ENCODE measurements around the gene RDH8. TPM values are rescaled to one million over a fixed set of nuclear protein-coding genes. Genes with fewer than 3 reads are reported as not detected.

Gene RDH8
- total and polyA plus RNA-seq, 2 donors (not counting 3 experiments of a cell fraction or from before 2014, with no cell fraction given), result not detected

DNA sequence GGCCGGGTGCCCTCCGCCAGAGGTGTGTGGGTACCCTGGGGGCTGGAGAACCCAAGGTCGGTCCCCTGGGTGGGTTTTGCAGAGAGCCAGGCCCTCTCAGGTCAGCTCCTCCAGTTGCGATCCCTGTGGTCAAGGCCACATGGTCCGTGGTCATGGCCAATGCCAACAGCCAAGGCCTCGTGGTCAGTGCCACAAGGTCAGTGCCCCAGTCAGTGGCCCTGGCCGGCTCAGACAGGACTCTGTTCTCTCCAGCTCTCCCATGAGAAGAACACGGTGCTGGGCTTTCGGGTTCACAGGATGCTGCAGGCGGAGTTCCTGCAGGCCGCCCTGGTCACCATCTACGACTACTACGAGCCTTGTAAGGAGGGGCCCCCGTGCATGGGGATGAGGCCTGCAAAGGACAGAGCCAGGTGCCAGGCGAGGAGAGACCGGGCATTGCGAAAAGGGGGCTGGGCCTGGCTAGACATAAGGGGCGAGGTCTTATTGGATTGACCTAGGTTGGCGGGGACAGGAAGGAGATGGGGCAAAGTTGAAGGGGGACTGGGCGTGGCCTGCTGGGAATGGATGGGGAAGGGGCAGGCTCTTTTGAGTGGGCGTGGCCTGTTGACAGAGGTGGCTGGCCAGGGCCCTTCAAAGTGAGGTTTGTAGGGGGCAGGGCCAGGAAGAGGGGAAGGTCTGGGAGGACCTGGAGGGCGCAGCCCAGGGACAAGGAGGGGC lies 57.6 kb downstream of the RDH8 start:
- CTCF ChIA-PET, result no interaction called here
- no peak overlapping the region for H3K4me3 ChIP-seq (replicated peaks in 1 of 3; ENCODE audit: insufficient read depth in 1 of 3, low read depth in 1 of 3, low read length in 3 of 3)
- DNase-seq (ENCODE audit: low read depth, low spot score), result no peak
- POLR2A ChIA-PET, result no interaction called here
- no peaks in the 10 kb centered on the region for H3K36me3 ChIP-seq (ENCODE audit: control insufficient read depth in 2 of 2, extremely low read depth in 1 of 2, insufficient read depth in 2 of 2, low read length in 2 of 2)
- no TSS peak for BruUV-seq (replicated peaks)
- H2AFZ ChIP-seq (ENCODE audit: low read depth, low read length), result no peak overlapping the region
- no peak overlapping the region for H3K9ac ChIP-seq (replicated peaks; ENCODE audit: extremely low read depth, insufficient read depth, low read length)
- no peaks in the 10 kb centered on the region for H3K4me1 ChIP-seq (ENCODE audit: control insufficient read depth, extremely low read depth, insufficient read depth, low read length)
- dilution Hi-C loops (cut with MboI; ENCODE audit: extremely low pct_ligation_motif_present, low sequenced_read_pairs), result no loop called here
- no peak for TF ChIP-seq POLR2A (IDR thresholded peaks at IDR 0.05; ENCODE audit: low read depth, low read length)
- no peak for TF ChIP-seq POLR2AphosphoS5 (IDR thresholded peaks at IDR 0.05; ENCODE audit: insufficient read depth, low read depth, low read length)
- no peak for TF ChIP-seq EZH2 (IDR thresholded peaks at IDR 0.05; ENCODE audit: borderline replicate concordance, low read depth, low read length, severe bottlenecking)
- TF ChIP-seq, protein P1, sequence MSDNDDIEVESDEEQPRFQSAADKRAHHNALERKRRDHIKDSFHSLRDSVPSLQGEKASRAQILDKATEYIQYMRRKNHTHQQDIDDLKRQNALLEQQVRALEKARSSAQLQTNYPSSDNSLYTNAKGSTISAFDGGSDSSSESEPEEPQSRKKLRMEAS (IDR thresholded peaks at IDR 0.05; ENCODE audit: insufficient read depth, insufficient read length), result no peak
- no peak for TF ChIP-seq JUN (IDR thresholded peaks at IDR 0.05; ENCODE audit: borderline replicate concordance, insufficient read depth, insufficient read length, low read depth)
- TF ChIP-seq FOS (IDR thresholded peaks at IDR 0.05; ENCODE audit: borderline replicate concordance, insufficient read depth, low read length), result no peak
- TF ChIP-seq GATA2 (IDR thresholded peaks at IDR 0.05; ENCODE audit: insufficient read depth, insufficient read length, low read depth, low read length), result no peak
- TF ChIP-seq, protein P2, sequence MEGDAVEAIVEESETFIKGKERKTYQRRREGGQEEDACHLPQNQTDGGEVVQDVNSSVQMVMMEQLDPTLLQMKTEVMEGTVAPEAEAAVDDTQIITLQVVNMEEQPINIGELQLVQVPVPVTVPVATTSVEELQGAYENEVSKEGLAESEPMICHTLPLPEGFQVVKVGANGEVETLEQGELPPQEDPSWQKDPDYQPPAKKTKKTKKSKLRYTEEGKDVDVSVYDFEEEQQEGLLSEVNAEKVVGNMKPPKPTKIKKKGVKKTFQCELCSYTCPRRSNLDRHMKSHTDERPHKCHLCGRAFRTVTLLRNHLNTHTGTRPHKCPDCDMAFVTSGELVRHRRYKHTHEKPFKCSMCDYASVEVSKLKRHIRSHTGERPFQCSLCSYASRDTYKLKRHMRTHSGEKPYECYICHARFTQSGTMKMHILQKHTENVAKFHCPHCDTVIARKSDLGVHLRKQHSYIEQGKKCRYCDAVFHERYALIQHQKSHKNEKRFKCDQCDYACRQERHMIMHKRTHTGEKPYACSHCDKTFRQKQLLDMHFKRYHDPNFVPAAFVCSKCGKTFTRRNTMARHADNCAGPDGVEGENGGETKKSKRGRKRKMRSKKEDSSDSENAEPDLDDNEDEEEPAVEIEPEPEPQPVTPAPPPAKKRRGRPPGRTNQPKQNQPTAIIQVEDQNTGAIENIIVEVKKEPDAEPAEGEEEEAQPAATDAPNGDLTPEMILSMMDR (IDR thresholded peaks at IDR 0.05; ENCODE audit: extremely low read depth in 1 of 2, insufficient read depth in 1 of 2, low read depth in 1 of 2, low read length in 2 of 2), result no peak
- no peak for TF ChIP-seq MYC (IDR thresholded peaks at IDR 0.05; ENCODE audit: low read depth, low read length)
- no peaks in the 10 kb centered on the region for H3K9me1 ChIP-seq (replicated peaks; ENCODE audit: control insufficient read depth, extremely low read depth, insufficient read depth, low read length)
- no peaks in the 10 kb centered on the region for H4K20me1 ChIP-seq (replicated peaks; ENCODE audit: control insufficient read depth, extremely low read depth, insufficient read depth, low read length)
- no peak overlapping the region for H3K27ac ChIP-seq (ENCODE audit: insufficient read depth, low read depth, low read length)
- intact Hi-C loops (cut with micrococcal nuclease), result no loop called here
- no peak for FAIRE-seq
- no peaks in the 10 kb centered on the region for H3K79me2 ChIP-seq (ENCODE audit: control insufficient read depth, insufficient read depth, low read length)
- no peaks in the 10 kb centered on the region for H3K27me3 ChIP-seq (ENCODE audit: control insufficient read depth in 2 of 2, insufficient read depth in 2 of 2, low read length in 2 of 2)
- H3K9me3 ChIP-seq (replicated peaks; ENCODE audit: control insufficient read depth, insufficient read depth, low read length), result no peaks in the 10 kb centered on the region
- H3K4me2 ChIP-seq (ENCODE audit: insufficient read depth, low read length), result no peak overlapping the region

Small RNA genes within 50 kb of the gene (microRNA-seq; reads per million reads assigned to microRNA genes)
- gene MIR5589 (ENCODE audit: borderline number of aligned reads, borderline replicate concordance), result not detected

Small RNA genes within 50 kb of the gene (small RNA-seq; reads per million reads assigned to genes)
- gene MIR5589 (ENCODE audit: insufficient read depth, insufficient read length, low read depth, low replicate concordance), result not detected

Other genes starting within 250 kb of the RDH8 start
- 6.9 and 8.3 TPM in 2 replicates for gene ZNF846, start 244.7 kb upstream of the RDH8 start, total RNA-seq
- 2.7 and 3.9 TPM in 2 replicates for gene ZNF846, start 244.7 kb upstream of the RDH8 start, polyA plus RNA-seq
- 25.8 and 26.9 TPM in 2 replicates for gene FBXL12, start 194.4 kb upstream of the RDH8 start, total RNA-seq
- gene FBXL12, start 194.4 kb upstream of the RDH8 start, polyA plus RNA-seq, result 33.3 and 47.5 TPM in 2 replicates
- gene UBL5, start 185.6 kb upstream of the RDH8 start, total RNA-seq, result 351 and 364 TPM in 2 replicates
- gene UBL5, start 185.6 kb upstream of the RDH8 start, polyA plus RNA-seq, result 839 and 1,226 TPM in 2 replicates
- 97.4 and 98.1 TPM in 2 replicates for gene PIN1, start 178.2 kb upstream of the RDH8 start, total RNA-seq
- 115 and 129 TPM in 2 replicates for gene PIN1, start 178.2 kb upstream of the RDH8 start, polyA plus RNA-seq
- 0.74 and 0.91 TPM in 2 replicates for gene OLFM2, start 77.0 kb upstream of the RDH8 start, total RNA-seq
- gene OLFM2, start 77.0 kb upstream of the RDH8 start, polyA plus RNA-seq, result 1.9 and 2.8 TPM in 2 replicates
- not detected in 2 replicates for gene COL5A3, start 3.0 kb upstream of the RDH8 start, total RNA-seq
- gene COL5A3, start 3.0 kb upstream of the RDH8 start, polyA plus RNA-seq, result not detected in 2 replicates
- gene SHFL, start 72.8 kb downstream of the RDH8 start, total RNA-seq, result 23.6 and 34.4 TPM in 2 replicates
- gene SHFL, start 72.8 kb downstream of the RDH8 start, polyA plus RNA-seq, result 36.9 and 40.0 TPM in 2 replicates
- not detected in 2 replicates for gene ANGPTL6, start 89.2 kb downstream of the RDH8 start, total RNA-seq
- 0.15 and 0.32 TPM in 2 replicates for gene ANGPTL6, start 89.2 kb downstream of the RDH8 start, polyA plus RNA-seq
- 50.4 and 51.6 TPM in 2 replicates for gene PPAN, start 92.9 kb downstream of the RDH8 start, total RNA-seq
- 27.6 and 30.1 TPM in 2 replicates for gene PPAN, start 92.9 kb downstream of the RDH8 start, polyA plus RNA-seq
- 10.7 and 14.6 TPM in 2 replicates for gene P2RY11, start 98.2 kb downstream of the RDH8 start, total RNA-seq
- 3.6 and 5.4 TPM in 2 replicates for gene P2RY11, start 98.2 kb downstream of the RDH8 start, polyA plus RNA-seq
- 213 and 217 TPM in 2 replicates for gene EIF3G, start 106.4 kb downstream of the RDH8 start, total RNA-seq
- 253 and 294 TPM in 2 replicates for gene EIF3G, start 106.4 kb downstream of the RDH8 start, polyA plus RNA-seq
- gene DNMT1, start 181.5 kb downstream of the RDH8 start, total RNA-seq, result 154 and 165 TPM in 2 replicates
- gene DNMT1, start 181.5 kb downstream of the RDH8 start, polyA plus RNA-seq, result 48.9 and 53.4 TPM in 2 replicates
- gene S1PR2, start 217.8 kb downstream of the RDH8 start, total RNA-seq, result 1.0 and 1.3 TPM in 2 replicates
- 0.70 and 1.3 TPM in 2 replicates for gene S1PR2, start 217.8 kb downstream of the RDH8 start, polyA plus RNA-seq
- gene MRPL4, start 238.7 kb downstream of the RDH8 start, total RNA-seq, result 69.4 and 70.4 TPM in 2 replicates
- gene MRPL4, start 238.7 kb downstream of the RDH8 start, polyA plus RNA-seq, result 118 and 144 TPM in 2 replicates

Data from endothelial cell of umbilical vein (primary cell).